Activated T-cell treated with anti-CD3 and anti-CD28 coated beads, Interleukin-2, amount 50 U/mL, for 4 hours (primary cell): Measurements from ENCODE around the gene RAD51B. TPM values are rescaled to one million over a fixed set of nuclear protein-coding genes. Genes with fewer than 3 reads are reported as not detected.

Source experiments
- ATAC-seq, 2 donors: fragments of 200-7000 bp; cut with Tn5 transposase; one replicate each; pipeline ENCODE4 v1.10.0; 2021
- DNase-seq: peaks from one replicate; pipeline ENCODE4 v3.0.0-alpha.2; 2020
- H3K27me3 Mint-ChIP-seq: one replicate; pipeline ENCODE4 v1.8.0; 2021; ENCODE audit warnings: low read depth, mixed read lengths
- H3K36me3 Mint-ChIP-seq: one replicate; pipeline ENCODE4 v1.8.0; 2022; ENCODE audit warnings: mixed read lengths; ENCODE audit not compliant: insufficient read depth
- H3K4me1 Mint-ChIP-seq: one replicate; pipeline ENCODE4 v1.8.0; 2021; ENCODE audit warnings: low read depth, mixed read lengths
- H3K4me3 Mint-ChIP-seq: one replicate; pipeline ENCODE4 v1.8.0; 2021; ENCODE audit warnings: mild to moderate bottlenecking, moderate library complexity, mixed read lengths
- H3K9me3 Mint-ChIP-seq: one replicate; pipeline ENCODE4 v1.8.0; 2021; ENCODE audit warnings: mixed read lengths
- total RNA-seq, 3 donors: library from RNA; stranded (reverse); gene quantifications; one replicate each; pipeline ENCODE4 v1.2.1, GENCODE V29; 2021

Gene RAD51B
- total RNA-seq, 3 donors from 2014 or later: 10.6 to 16.1 (median 14.2) TPM

DNA sequence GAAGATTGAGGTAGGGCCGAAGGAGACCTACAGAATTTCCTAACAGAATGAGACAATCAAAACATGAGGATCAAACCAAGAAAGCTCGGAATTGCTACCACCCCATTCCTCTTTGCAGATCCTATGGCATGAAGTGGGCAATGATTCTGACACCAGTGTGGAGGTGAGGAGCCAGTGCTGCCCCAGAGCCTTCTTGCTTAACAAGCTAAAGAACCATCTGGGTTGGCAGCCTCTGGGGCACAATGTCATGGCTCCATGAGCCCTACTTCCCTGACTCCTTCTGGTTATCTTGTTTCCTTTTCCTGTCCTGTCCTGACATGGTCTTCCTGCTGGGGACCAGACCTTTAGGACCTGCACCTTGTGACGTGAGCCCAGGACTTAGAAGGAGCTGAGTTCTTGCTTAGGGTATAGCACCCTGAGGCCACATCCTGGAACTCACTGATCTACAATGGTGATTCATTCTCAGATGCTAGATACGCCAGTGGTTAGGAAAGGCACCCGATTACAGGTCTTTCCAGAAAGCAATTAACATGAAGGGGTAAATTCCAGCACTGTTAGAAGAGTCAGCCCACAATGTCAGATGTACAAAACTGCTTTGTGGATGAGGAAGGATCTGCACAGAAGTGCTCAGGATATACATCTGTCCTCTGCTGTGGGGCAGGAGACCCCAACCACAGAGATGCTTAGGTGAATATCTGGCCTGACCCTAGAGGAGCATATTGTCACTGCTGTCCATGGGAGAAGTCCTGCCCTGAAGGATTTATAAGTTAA lies 649.0 kb downstream of the RAD51B start:
- Mint-ChIP-seq H3K27me3 (no peaks in the 10 kb centered on the region), H3K36me3 (peaks cover 8% of the 10 kb centered on the region), H3K9me3 (no peaks in the 10 kb centered on the region), H3K4me3 (no peak overlapping the region), H3K4me1 (peaks cover 26% of the 10 kb centered on the region)
- ATAC-seq (peak; percentile 97 to 99), DNase-seq (peak; percentile 6)

GRCh38 chr14:68469208-68469713 lies 649.7 kb downstream of the RAD51B start:
- Mint-ChIP-seq H3K27me3 (no peaks in the 10 kb centered on the region), H3K4me1 (peaks cover 26% of the 10 kb centered on the region), H3K9me3 (no peaks in the 10 kb centered on the region), H3K4me3 (no peak overlapping the region), H3K36me3 (peaks cover 8% of the 10 kb centered on the region)
- DNase-seq (no peak), ATAC-seq (no peak)

DNA sequence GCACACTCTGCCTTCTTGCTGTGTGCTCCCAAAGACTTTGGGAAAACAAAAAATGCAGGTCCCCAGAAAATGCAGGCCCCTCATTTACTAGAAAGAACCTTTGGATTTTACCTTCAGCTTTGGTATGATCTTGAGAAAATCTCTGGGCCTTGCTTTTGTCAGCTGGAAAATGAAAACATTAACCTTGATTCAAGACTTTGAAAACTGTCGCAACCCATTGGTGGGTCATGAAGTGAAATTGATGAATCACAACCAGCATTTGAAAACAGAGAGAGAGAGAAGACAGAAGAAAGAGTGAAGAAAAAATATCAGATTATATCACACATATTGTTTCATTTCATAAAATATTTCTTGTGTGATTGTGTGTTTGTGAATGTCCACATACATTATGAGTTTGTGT lies 650.8 kb downstream of the RAD51B start:
- DNase-seq (no peak), ATAC-seq (no peak)
- Mint-ChIP-seq H3K4me1 (peaks cover 26% of the 10 kb centered on the region), H3K9me3 (no peaks in the 10 kb centered on the region), H3K4me3 (no peak overlapping the region), H3K36me3 (peaks cover 8% of the 10 kb centered on the region), H3K27me3 (no peaks in the 10 kb centered on the region)

- peaks cover 30% of the 10 kb centered on the region for H3K4me1 Mint-ChIP-seq
- H3K36me3 Mint-ChIP-seq: peaks cover 8% of the 10 kb centered on the region
- no peaks in the 10 kb centered on the region for H3K27me3 Mint-ChIP-seq
- H3K9me3 Mint-ChIP-seq: no peaks in the 10 kb centered on the region
- H3K4me3 Mint-ChIP-seq: no peak overlapping the region
- ATAC-seq: no peak
- no peak for DNase-seq
Observed at GRCh38 chr14:68471029-68471963, 651.7 kb downstream of the RAD51B start.

GRCh38 chr14:68471964-68472508 lies 652.5 kb downstream of the RAD51B start:
- H3K9me3 Mint-ChIP-seq: no peaks in the 10 kb centered on the region
- H3K4me1 Mint-ChIP-seq: peaks cover 30% of the 10 kb centered on the region
- DNase-seq: no peak
- H3K36me3 Mint-ChIP-seq: peaks cover 8% of the 10 kb centered on the region
- no peaks in the 10 kb centered on the region for H3K27me3 Mint-ChIP-seq
- H3K4me3 Mint-ChIP-seq: no peak overlapping the region
- ATAC-seq: no peak

GRCh38 chr14:68473069-68473468 lies 653.5 kb downstream of the RAD51B start:
- no peak for ATAC-seq

GRCh38 chr14:68473794-68474193 lies 654.2 kb downstream of the RAD51B start:
- no peaks in the 10 kb centered on the region for H3K27me3 Mint-ChIP-seq
- no peak for DNase-seq
- no peak for ATAC-seq
- peaks cover 29% of the 10 kb centered on the region for H3K4me1 Mint-ChIP-seq
- peaks cover 8% of the 10 kb centered on the region for H3K36me3 Mint-ChIP-seq
- no peaks in the 10 kb centered on the region for H3K9me3 Mint-ChIP-seq
- H3K4me3 Mint-ChIP-seq: no peak overlapping the region

More at GRCh38 chr14:68473069-68473468, 653.5 kb downstream of the RAD51B start:
- H3K36me3 Mint-ChIP-seq: peaks cover 8% of the 10 kb centered on the region
- no peaks in the 10 kb centered on the region for H3K27me3 Mint-ChIP-seq
- H3K9me3 Mint-ChIP-seq: no peaks in the 10 kb centered on the region
- no peak overlapping the region for H3K4me3 Mint-ChIP-seq
- H3K4me1 Mint-ChIP-seq: peaks cover 34% of the 10 kb centered on the region
- no peak for DNase-seq

DNA sequence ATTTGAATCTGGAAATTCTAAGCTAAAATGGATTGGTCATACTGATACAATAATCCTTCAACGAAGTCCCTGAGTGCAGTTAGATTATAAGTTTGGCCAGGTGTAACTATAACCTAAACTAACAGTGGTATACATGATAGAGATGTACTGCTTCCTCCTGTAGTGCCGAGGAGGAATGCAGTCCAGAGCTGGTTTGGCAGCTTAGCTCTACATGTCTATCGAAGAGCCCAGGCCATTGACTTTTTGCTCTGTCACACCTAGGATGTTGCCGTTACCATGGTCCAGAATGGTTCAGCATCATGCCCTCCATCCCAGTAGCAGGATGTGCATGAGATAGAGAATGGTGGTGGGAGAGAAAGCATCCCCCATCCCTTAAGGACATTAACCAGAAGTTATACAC lies 655.2 kb downstream of the RAD51B start:
- no peak for ATAC-seq
- H3K4me1 Mint-ChIP-seq: peaks cover 24% of the 10 kb centered on the region

GRCh38 chr14:68475802-68476201 lies 656.2 kb downstream of the RAD51B start:
- no peak overlapping the region for H3K4me3 Mint-ChIP-seq
- no peaks in the 10 kb centered on the region for H3K27me3 Mint-ChIP-seq
- DNase-seq: no peak
- no peaks in the 10 kb centered on the region for H3K36me3 Mint-ChIP-seq
- peaks cover 16% of the 10 kb centered on the region for H3K4me1 Mint-ChIP-seq
- ATAC-seq: no peak
- H3K9me3 Mint-ChIP-seq: no peaks in the 10 kb centered on the region

More for the DNA sequence above, 655.2 kb downstream of the RAD51B start:
- no peak for DNase-seq
- H3K9me3 Mint-ChIP-seq: no peaks in the 10 kb centered on the region
- H3K36me3 Mint-ChIP-seq: peaks cover 6% of the 10 kb centered on the region
- no peaks in the 10 kb centered on the region for H3K27me3 Mint-ChIP-seq
- no peak overlapping the region for H3K4me3 Mint-ChIP-seq

GRCh38 chr14:68476212-68477109 lies 656.9 kb downstream of the RAD51B start:
- Mint-ChIP-seq H3K4me3 (no peak overlapping the region), H3K27me3 (no peaks in the 10 kb centered on the region), H3K36me3 (no peaks in the 10 kb centered on the region), H3K4me1 (peaks cover 22% of the 10 kb centered on the region), H3K9me3 (no peaks in the 10 kb centered on the region)
- no peak for DNase-seq
- peak in 1 of 2 donors; percentile 38 for ATAC-seq

- Mint-ChIP-seq H3K4me3 (no peak overlapping the region), H3K27me3 (no peaks in the 10 kb centered on the region), H3K4me1 (peaks cover 28% of the 10 kb centered on the region), H3K9me3 (no peaks in the 10 kb centered on the region), H3K36me3 (no peaks in the 10 kb centered on the region)
- DNase-seq (no peak), ATAC-seq (no peak)
Observed at GRCh38 chr14:68477110-68477455, 657.5 kb downstream of the RAD51B start.

DNA sequence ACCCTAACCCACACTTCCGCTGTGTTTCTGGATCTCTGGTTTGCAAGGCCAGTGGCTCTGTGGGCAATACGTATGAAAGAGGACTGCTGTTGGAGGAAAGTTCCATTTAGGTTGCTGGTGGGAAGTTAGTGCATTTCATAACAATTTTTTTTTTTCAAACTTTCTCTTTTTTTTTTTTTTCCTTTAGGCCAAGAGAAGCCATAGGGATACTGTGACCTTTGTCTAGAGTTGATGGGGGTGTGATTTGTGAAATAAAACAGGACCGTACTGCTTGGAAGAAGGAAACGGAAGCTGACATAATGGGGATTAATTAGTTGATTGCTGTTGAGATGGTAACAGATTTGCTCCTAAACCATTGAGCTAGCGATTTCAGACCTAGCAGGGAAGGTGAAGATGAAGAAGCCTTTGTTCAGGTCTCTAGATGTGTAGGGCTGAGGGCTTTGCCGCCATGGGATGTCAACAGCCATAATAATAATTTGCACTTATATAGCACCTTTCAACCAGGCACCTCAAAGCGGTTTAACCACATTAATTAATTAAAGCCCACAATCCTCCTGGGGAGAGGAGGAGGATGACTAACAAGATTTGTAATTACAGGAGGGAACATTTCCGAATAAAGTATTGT lies 658.0 kb downstream of the RAD51B start:
- H3K27me3 Mint-ChIP-seq: no peaks in the 10 kb centered on the region
- peaks cover 32% of the 10 kb centered on the region for H3K4me1 Mint-ChIP-seq
- ATAC-seq: no peak

GRCh38 chr14:68479247-68479646 lies 659.7 kb downstream of the RAD51B start:
- H3K4me3 Mint-ChIP-seq: no peak overlapping the region
- no peak for ATAC-seq

More for the DNA sequence above, 658.0 kb downstream of the RAD51B start:
- Mint-ChIP-seq H3K9me3 (no peaks in the 10 kb centered on the region), H3K4me3 (no peak overlapping the region), H3K36me3 (no peaks in the 10 kb centered on the region)
- DNase-seq: no peak

More at GRCh38 chr14:68479247-68479646, 659.7 kb downstream of the RAD51B start:
- Mint-ChIP-seq H3K36me3 (no peaks in the 10 kb centered on the region), H3K9me3 (no peaks in the 10 kb centered on the region), H3K27me3 (no peaks in the 10 kb centered on the region), H3K4me1 (peaks cover 49% of the 10 kb centered on the region)
- no peak for DNase-seq
